Germinal center (tissue), 1 donor: Measurements from ENCODE around the gene OR6C4.
"Not testable (repeated sequence)": the region's sequence is repeated elsewhere in the genome, so short reads cannot be mapped to it uniquely, and the experiment has no call there.

Experiments used
- DNase-seq: peaks from one replicate; pipeline ENCODE4 v3.0.0; 2012; ENCODE audit warnings: mixed read lengths, low spot score

OR6C4 gene

GRCh38 chr12:55549302-55549701 is at the start of gene OR6C4:
Gene OR6C4, plus strand, starts transcription at chr12:55549602. Its CDS starts 1,625 bp downstream, at chr12:55551227.
- no peak for DNase-seq

GRCh38 chr12:55499810-55500252 is 49.6 kb upstream of the OR6C4 start:
- no peak for DNase-seq

GRCh38 chr12:55501601-55502000 is 47.8 kb upstream of the OR6C4 start:
- DNase-seq, result no peak

- no peak for DNase-seq
Measured at GRCh38 chr12:55515696-55516095, 33.7 kb upstream of the OR6C4 start.

DNA sequence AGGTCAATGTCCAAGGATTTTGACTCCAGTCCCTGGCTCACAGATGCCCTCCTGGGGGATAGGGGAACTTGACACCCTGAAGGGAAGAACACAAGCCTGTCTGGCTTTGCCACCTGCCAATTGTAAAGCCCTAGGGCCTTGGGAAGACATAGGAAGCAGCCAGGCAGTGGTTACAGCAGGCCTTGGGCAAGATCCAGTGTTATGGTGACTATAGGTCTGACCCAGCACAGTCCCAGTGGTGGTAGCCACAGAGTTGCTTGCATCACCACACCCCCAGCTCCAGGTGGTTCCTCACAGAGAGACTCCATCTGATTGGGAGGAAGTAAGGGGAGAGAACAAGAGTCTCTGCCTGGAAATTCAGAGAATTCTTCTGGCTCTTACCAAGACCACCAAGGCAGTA is 33.0 kb upstream of the OR6C4 start:
- DNase-seq, result no peak

- not testable (repeated sequence) for DNase-seq
Measured at GRCh38 chr12:55548235-55548634, 1.2 kb upstream of the OR6C4 start.

GRCh38 chr12:55548756-55549155 is 646 bp upstream of the OR6C4 start:
- DNase-seq, result no peak

- DNase-seq, result no peak
Measured at GRCh38 chr12:55554296-55554695, 4.9 kb downstream of the OR6C4 start.

DNA sequence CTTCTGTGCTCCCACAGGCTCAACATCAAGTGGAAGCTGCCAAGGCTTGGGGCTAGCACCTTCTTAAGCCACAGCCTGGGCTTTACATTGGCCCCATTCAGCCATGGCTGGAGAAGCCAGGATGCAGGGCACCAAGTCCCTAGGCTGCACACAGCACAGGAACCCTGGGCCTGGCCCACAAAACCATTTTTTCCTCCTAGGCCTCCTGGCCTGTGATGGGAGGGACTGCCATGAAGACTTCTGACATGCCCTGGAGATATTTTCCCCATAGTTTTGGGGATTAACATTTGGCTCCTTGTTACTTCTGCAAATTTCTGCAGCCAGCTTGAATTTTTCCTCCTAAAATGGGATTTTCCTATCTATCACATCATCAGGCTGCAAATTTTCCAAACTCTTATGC is 20.7 kb downstream of the OR6C4 start:
- DNase-seq, result not testable (repeated sequence)

- DNase-seq, result not testable (repeated sequence)
Measured at GRCh38 chr12:55570689-55571088, 21.3 kb downstream of the OR6C4 start.

GRCh38 chr12:55572168-55572567 is 22.8 kb downstream of the OR6C4 start, which contains the start of gene OR2AP1:
Gene OR2AP1, plus strand, starts transcription at chr12:55572468. Its CDS starts 1,947 bp downstream, at chr12:55574415.
- DNase-seq, result no peak

GRCh38 chr12:55582066-55582465 is 32.7 kb downstream of the OR6C4 start:
- DNase-seq, result no peak

- DNase-seq, result no peak
Measured at GRCh38 chr12:55585817-55586216, 36.4 kb downstream of the OR6C4 start.

GRCh38 chr12:55590152-55590551 is 40.8 kb downstream of the OR6C4 start:
- not testable (repeated sequence) for DNase-seq
